ENCODE measurements around the gene NXPH4.

NXPH4 gene

GRCh38 chr12:57219993-57220754 is 3.6 kb downstream of the NXPH4 start:
- DNase-seq = no peak

GRCh38 chr12:57220770-57221168 is 4.2 kb downstream of the NXPH4 start:
- no peak for DNase-seq

DNA sequence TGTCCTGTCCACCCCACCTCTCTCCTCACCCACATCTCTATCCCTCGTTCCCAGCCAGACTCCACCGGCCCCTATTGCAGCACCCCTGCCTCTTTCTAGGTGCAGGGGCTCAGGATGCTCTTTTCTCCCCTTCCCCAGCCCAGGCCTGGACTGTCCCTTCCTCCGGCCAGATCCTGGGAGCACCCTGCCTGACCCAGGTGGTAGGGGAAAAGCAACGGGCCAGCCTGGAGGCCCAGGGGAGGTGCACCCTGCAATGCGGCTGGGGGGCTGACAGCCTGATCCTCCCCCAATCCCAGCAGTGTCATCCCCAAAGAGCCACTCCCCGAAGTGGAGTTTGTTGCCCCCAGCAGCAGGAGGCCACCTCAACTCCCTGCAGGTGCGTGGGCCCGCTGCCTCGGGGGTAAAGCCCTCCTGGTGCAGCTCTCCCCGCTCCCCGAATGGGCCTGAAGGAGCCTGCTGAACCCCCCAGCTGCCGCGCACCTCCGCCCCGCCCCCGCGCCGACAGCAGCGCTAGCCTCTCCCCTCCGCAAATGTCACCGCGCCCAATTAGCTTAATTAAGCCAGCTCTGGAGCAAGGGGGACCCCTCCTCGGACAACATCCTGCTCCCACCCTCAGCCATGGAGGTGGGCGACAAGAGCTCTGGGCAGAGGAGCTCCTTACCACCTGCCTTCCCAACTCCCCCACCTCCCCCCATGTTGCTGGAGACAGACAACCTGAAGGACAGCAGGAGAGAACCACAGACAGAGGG is 4.7 kb downstream of the NXPH4 start:
- DNase-seq = no peak

DNA sequence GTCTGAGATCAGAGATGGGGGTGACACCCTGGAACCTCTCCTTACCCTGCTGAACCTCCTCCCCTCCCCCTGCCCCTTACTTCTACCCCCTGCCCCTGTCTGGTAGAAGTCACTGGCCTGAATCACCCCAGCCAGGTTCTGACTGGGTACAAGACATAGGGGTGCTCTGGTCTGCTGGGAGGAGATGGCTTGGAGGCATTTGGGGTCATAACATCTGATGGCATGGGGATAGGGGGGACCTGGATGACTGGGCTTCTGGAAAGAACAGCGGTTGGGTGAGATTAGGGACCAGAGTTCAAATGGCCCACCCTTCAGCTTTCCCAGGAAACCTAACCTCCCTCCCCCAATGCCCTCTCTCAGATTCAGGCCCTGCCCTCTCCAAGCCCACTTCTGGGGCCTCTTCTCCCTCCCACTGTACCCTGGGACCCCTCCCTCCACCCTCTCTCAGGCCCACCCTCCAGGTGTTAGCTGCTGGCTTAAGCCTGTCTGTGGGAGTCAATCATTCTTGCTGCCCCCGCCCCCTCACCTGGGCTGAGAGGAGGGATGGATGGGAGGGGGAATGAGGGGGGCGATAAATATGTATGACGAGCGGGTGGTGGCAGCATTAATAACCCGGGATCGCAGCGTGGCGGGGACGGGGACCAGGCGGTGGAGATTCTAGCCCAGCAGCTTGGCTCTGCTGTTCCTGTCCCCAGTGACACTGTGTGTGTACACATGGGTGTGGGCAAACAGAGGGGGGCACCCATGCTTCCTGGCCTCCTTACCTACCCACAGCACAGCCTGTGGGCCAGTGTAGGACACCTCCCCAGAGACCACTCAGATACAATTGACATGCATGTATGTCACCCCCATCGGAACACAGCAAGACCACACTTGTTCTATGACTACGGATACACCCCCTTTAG is 5.9 kb downstream of the NXPH4 start:
- DNase-seq = no peak

DNA sequence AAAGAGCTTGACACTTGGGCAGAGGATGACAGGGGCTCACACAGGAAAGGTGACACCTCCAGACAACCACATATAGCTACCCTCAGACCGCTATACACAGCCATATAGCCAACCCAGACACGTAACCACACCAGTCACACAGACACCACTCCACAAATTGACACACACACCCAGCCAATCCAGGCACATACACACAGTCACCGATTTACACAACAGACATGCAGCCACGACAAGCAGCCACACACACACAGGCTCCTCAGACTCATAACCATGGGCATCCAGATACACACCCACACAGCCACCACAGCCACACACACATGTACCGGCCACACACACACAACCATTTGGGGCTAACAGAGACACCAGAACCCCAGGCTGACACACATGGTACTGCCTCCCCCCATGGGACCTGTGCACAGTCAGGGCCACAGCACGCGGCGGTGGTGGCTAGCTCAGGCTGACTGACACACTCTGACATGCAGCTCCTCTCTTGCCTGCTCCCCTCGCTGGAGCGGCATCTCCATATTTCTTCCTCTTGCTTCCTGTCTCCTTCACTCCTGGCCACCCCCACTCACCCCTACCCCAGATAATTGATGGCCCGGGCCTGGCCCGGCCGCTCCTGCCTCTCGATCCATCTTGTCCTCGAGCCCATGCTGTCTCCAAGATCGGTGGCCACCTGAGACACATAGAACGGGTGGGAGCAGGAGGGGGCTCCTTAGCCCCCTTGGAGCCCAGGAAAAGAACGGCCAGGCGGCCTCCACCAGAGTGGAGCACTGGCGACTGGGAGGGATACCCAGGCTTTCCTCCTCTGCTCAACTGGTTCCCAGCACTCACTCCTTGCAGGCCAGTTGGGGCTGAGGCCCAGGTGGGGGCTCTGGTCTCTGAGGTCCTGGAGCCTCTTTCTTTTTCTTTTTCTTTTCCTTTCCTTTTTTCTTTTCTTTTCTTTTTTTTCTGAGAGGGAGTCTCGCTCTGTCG is 6.9 kb downstream of the NXPH4 start:
- DNase-seq = no peak

DNA sequence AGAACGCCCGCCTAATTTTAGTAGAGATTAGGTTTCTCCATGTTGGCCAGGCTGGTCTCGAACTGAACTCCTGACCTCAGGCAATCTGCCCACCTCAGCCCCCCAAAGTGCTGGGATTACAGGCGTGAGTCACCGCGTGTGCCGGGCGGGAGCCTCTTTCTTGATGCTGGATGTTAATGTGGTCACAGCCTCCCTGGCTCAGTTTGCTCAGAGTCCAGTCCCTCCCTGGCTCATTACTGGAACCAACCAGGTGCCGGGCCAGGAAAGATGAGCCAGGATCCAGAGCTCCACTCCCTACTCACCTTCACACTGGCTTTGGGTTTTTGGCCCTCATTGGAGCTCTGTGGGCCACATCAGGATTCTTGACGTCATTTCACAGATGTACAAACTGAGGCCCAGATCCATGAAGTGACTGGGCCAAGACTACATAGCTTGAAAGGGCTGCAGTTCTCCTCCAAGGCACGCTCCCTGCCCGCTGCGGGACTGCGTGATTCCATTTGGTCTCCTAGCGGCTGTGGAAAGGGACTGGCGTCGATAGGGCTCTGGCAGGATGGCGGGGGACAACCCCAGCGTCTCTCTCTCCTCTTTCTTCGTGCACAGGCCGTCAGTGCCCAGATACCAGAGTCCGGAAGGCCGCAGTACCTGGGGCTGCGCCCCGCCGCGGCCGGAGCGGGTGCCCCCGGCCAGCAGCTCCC is 7.8 kb downstream of the NXPH4 start:
- DNase-seq = no peak

GRCh38 chr12:57224973-57225679 is 8.5 kb downstream of the NXPH4 start:
- DNase-seq = peak in 1 of 2 experiments; percentile 58

GRCh38 chr12:57225680-57226210 is 9.2 kb downstream of the NXPH4 start:
- no peak for DNase-seq

- peak in 1 of 2 experiments; percentile 51 for DNase-seq
These were observed 10.2 kb downstream of the NXPH4 start for GRCh38 chr12:57226588-57227314.

DNA sequence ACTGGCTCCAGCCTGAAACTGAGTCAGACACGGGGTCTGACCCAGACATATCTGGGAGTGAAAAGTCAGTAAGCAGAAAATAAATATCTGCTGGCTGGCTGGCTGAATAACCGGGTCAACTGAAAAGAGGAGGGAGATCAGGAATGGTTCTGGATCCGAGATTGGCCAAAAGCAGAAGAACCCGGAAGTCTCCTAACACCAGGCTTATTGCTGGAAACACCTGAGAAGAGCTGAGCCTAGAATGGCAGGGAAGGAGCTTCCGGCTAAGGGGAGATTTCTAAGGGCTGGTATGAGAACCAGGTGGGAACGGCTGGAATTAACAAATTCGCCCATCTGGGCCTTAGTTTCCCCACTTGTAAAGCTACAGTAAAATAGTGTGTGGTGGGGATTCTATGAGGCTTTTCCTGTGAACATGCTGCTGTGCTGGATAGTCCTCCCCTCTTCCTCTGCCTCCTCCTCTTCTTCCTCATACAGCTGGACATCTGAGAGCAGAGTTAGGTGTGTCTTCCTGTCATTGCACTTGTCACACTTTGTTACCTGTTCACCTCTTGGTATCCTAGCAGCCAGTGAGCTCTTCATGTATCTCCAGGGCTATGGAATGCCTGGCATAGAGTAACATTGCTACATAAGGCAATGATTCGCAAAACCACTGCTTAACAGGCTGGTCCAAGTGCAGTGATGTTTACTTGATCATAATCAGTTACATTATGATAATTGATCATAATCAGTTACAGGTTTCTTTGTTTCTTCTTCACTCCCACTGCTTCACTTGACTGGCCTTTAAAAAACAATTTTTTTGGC is 10.9 kb downstream of the NXPH4 start:
- no peak for DNase-seq

GRCh38 chr12:57229046-57229633 is 12.5 kb downstream of the NXPH4 start:
- no peak for DNase-seq

- peak; percentile 90 to 97 for DNase-seq
These were observed 13.2 kb downstream of the NXPH4 start, which contains the start of gene SHMT2 for GRCh38 chr12:57229634-57230380. TSS of gene SHMT2 (plus strand) at chr12:57229711. CDS start at chr12:57229779, 68 bp downstream.

GRCh38 chr12:57230381-57231155 is 14.0 kb downstream of the NXPH4 start:
- DNase-seq = no peak

DNA sequence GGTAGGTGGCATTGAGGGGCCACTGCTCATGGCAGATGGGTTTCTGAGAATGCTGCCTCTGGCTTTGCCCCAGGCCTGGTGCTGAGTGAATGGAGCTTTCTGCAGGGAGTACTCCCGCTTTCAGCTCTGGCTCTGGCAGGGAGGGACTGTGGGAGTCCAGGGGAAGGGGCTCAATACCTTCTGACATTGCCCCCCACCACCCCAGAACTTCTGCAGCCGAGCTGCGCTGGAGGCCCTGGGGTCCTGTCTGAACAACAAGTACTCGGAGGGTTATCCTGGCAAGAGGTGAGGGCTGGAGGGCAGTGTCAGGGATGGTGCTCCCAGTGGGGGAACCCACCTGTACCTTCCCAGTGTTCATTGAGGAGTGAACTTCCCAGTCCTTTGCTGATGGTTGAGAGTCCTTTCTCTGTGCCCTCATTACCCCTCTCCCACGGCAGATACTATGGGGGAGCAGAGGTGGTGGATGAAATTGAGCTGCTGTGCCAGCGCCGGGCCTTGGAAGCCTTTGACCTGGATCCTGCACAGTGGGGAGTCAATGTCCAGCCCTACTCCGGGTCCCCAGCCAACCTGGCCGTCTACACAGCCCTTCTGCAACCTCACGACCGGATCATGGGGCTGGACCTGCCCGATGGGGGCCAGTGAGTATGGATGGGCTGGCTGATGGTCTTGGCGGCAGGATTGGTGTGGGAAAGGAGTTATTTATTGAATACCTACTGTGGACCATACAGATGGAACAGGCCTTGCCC is 14.9 kb downstream of the NXPH4 start:
- no peak for DNase-seq

GRCh38 chr12:57232156-57232756 is 15.7 kb downstream of the NXPH4 start:
- no peak for DNase-seq
